GM18873 (cell line): Measurements from ENCODE around the gene RPL19.

Experiments used
- ATAC-seq: cut with Tn5 transposase; IDR thresholded peaks from one replicate; pipeline ENCODE4 v1.9.1; 2021; ENCODE audit warnings: mild to moderate bottlenecking, moderate library complexity, moderate number of reproducible peaks; ENCODE audit not compliant: unreplicated experiment, low FRiP score

The RPL19 gene

DNA sequence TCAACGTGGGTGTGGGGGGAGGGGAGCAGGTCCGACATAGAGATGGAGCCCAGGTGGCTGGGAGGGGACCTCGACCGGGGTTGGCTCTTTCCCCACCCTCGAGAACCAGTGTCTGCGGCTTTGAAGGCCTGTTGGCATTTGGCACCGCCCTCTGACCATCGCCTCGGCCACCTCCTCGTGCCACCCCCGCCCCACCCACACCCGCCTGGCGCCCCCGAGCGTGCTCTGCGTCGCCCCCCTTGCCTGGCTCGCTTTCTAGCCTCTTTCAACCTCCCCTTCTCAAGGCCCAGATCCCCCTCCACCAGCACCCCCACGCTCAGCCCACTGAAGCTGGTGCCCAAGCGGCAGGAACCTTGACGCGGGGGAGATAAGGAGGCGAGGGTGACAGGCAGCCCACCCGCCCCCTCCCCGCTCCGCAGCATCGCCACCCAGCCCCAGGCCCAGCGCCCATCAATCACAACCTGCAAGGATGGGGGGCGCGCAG, 3.2 kb upstream of the RPL19 start:
- no peak for ATAC-seq

- ATAC-seq, result no peak
Measured at GRCh38 chr17:39197380-39198185, 2.5 kb upstream of the RPL19 start, which contains the start of gene CACNB1. Gene CACNB1, minus strand, starts transcription at chr17:39197669. Its CDS starts 174 bp downstream, at chr17:39197495.

GRCh38 chr17:39198186-39198566, 1.9 kb upstream of the RPL19 start:
- ATAC-seq, result no peak

DNA sequence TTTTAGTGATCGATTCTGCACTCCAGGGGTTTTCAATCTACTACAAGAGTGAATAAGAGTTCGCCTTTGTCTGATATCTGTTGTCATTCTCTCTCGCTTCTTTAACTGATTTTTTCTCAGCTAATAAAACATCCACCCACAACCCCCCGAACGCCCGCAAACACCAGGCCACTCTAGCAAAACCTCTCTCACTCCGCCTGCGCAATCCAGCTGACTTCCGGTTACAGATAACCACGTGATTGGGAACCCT, 338 bp upstream of the RPL19 start:
- ATAC-seq, result peak; percentile 67

DNA sequence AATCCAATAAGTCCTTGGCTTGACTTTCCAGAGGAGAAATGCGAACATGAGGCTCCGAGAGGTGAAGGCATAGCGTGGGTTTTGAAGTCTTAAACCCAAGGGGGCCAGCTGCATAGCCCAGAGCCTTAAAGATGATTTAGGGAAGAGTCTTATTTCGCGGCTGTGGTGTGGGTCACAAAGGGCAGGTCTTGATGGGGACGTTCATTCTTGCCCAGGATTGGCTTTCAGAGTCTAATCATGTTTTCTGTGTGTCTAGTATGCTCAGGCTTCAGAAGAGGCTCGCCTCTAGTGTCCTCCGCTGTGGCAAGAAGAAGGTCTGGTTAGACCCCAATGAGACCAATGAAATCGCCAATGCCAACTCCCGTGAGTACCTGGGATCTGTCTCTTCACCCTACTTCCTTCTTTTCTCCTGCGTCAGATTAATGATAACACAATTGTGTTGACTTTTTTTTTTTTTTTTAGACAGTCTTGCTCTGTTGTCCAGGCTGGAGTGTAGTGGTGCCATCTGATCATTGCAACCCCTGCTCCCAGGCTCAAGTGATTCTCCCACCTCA, 951 bp downstream of the RPL19 start:
- ATAC-seq, result no peak

DNA sequence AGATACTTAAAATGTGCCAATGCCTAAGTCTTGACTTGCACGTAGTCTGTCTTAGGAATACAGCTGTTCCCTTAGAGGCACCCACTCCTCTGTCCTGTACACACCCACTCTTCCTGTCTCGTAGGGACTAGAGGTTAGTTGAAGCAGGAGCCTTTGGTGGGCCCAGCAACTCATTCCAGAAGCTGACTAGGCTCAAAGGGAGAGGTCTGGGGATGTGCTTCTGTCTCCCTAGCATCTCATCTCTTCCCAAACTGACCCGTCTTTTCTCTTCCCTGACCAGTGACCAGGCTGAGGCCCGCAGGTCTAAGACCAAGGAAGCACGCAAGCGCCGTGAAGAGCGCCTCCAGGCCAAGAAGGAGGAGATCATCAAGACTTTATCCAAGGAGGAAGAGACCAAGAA, 4.2 kb downstream of the RPL19 start:
- ATAC-seq, result no peak

- ATAC-seq, result no peak
Measured at GRCh38 chr17:39205112-39205526, 5.0 kb downstream of the RPL19 start.

DNA sequence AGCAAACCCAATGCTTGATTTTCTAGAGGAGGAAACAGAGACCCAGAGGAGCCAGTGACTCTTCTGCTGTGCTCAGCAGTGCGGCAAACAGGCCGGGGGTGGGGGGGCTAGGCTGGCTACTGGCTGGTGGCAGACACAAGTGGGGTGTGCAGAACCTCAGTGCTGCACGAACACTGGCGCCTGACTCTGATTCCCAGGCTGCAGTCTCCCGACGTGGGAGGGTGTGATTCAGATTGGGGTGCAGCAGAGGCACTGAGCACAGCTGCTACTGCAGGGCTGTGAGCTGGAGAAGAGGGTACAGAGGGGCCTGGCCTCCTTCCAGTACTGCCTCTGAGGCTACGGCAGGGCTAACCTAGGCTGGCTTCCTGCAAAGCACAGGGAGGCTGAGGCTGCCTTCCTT, 8.1 kb downstream of the RPL19 start:
- ATAC-seq, result no peak

GRCh38 chr17:39208893-39209292, 8.8 kb downstream of the RPL19 start:
- no peak for ATAC-seq

DNA sequence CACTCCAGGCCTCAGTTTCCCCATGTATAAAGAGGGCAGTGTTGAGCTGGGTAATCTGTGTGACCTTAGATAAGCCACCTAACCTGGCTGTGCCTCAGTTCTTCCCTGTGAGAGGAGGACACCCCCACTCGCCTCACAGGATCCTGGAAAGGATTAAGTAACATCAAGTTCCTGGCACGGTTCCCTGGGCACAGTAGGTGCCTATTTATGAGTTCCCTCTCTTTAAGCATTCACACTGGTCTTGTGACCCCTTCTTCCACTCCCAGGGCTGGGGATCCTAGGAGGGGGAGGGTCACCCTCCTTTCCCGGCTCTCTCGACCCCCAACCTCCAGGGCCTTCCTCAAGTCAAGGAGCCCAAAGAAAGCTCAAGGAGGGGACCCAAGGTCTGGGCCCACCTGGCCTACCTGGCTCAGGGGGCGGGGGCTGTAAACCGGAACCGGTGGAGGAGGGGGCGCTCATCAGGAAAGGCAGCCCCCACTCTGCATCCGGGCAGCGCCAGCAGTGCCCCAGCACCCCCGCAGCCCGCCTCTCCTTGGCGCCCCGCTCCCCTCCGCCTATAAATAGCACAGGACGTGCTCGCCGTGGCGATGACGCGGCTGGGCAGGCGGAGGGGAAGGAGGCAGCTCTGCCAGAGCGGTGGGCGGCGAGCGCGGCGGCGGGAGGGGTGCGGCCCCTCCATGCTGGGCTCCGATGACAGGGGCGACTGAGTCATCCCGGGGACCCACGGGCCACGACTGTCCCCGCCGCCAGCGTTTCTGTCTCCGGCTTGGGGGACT, 9.4 kb downstream of the RPL19 start:
- no peak for ATAC-seq

- no peak for ATAC-seq
Measured at GRCh38 chr17:39210093-39210434, 10.0 kb downstream of the RPL19 start.

DNA sequence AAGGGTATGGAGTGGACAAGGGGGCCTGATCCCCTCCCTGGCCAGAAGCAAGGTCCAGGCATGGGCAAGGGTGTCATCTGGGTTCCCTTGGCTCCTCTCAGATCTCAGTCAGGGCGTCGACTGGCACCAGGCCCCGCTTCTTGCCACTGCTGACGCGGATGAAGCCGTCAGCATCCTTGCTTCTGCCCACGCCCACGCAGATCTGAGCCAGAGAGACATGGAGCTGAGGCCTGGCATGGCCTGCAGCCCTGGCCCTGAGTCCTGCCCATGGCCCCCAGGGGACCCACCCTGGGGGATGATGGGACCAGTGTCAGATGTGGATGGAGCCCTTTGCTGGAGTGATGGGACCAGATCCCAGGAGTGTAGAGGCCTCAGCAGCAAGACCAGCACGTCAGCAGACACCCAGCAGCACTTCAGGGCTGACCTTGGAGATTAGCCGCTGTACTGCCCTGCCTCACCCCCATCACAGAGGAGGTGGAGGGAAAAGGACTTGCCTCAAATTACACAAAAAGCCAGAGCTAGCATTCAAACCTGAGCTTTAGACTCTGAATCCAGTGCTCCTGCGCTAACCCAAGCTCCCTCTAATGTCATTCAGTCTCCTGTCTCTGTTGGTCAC, 12.2 kb downstream of the RPL19 start:
- no peak for ATAC-seq

GRCh38 chr17:39212841-39213480, 12.9 kb downstream of the RPL19 start:
- no peak for ATAC-seq

DNA sequence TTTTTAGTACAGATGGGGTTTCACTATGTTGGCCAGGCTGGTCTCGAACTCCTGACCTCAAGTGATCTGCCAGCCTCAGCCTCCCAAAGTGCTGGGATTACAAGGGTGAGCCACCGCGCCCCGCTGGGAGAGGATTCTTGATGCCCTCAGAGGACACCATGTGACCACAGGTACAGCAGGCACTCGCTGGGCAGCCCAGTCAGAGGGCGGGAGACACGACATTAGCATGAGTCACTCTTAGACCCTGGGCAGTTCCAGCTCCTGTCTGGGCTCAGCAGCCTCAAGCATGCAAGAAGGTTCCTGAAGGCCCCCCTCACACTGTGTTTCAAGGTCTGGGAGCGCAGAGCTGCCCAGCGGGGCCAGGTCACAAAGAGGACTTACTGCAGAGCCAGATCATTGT, 13.8 kb downstream of the RPL19 start:
- no peak for ATAC-seq

- ATAC-seq, result no peak
Measured at GRCh38 chr17:39217734-39218369, 17.8 kb downstream of the RPL19 start.

- ATAC-seq, result no peak
Measured at GRCh38 chr17:39218906-39219305, 18.8 kb downstream of the RPL19 start.

GRCh38 chr17:39219647-39220154, 19.6 kb downstream of the RPL19 start:
- no peak for ATAC-seq

DNA sequence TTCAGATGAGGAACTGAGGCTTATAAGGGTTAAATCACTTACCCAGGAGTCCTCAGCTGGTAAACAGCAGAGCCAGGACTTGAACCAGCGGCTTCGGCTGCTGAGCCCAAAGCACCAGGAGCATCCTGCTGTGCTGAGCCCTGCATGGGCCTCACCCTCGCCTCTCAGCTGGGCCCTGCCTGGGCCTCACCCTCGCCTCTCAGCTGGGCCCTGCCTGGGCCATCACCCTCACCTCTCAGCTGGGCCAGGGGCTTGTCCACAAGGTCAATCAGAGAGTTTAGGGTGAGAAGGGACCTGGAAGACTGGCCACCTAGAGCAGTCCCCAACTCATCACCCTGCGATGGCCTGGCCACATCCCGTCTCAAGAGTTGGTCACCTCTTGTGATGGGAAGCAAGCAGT, 21.5 kb downstream of the RPL19 start:
- ATAC-seq, result no peak

GRCh38 chr17:39222151-39222550, 22.1 kb downstream of the RPL19 start:
- no peak for ATAC-seq
